ENCODE measurements around the gene LRRFIP1. TPM values are rescaled to one million over a fixed set of nuclear protein-coding genes. Genes with fewer than 3 reads are reported as not detected.

LRRFIP1 gene
- polyA plus RNA-seq, 1 donor from 2014 or later, result 96.3 TPM

DNA sequence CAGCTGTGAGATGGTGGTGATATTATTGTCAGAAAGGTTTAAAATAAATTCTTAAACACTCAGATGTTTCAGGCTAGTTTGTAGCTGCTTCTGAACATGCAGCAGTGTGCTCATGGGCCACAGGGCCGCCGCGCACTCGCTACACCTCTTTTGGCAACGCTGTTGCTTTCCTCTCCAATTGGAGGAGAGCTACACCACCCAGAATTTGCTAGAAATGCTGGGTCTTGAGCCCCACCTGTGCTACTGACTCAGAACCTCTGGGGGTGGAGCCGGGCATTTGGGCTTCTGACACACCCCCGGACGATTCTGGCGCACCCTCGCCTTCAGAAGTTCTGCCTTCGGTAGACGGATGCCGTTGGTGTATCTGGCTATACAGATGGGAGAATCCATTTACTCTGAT, 15.7 kb downstream of the LRRFIP1 start:
- Histone ChIP-seq H3K4me2 (ENCODE audit: low read length) (no peak overlapping the region), H3K4me3 (ENCODE audit: low read length) (no peak overlapping the region), H3K27ac (ENCODE audit: low read length) (no peak overlapping the region), H3K27me3 (ENCODE audit: insufficient read depth, low read depth, low read length) (no peaks in the 10 kb centered on the region), H3K79me2 (replicated peaks; ENCODE audit: insufficient read depth, low read length) (peaks cover 16% of the 10 kb centered on the region), H3K36me3 (ENCODE audit: insufficient read depth, low read length) (no peaks in the 10 kb centered on the region), H3K9me3 (ENCODE audit: low read length) (peaks cover 4% of the 10 kb centered on the region), H3K9me2 (ENCODE audit: insufficient read depth, low read length) (no peaks in the 10 kb centered on the region), H2AFZ (ENCODE audit: low read depth, low read length) (no peak overlapping the region), H4K20me1 (ENCODE audit: insufficient read depth) (no peaks in the 10 kb centered on the region), H3K9ac (ENCODE audit: low read length) (no peak overlapping the region), H3F3A (ENCODE audit: insufficient read depth, low read length, poor library complexity, severe bottlenecking) (no peaks in the 10 kb centered on the region)
- TF ChIP-seq MXI1 (conservative IDR thresholded peaks at IDR 0.05; ENCODE audit: poor library complexity, severe bottlenecking) (no peak), SMC3 (conservative IDR thresholded peaks at IDR 0.05; ENCODE audit: poor library complexity) (no peak), EZH2 (IDR thresholded peaks at IDR 0.05; ENCODE audit: borderline replicate concordance, insufficient read depth, low read length, poor library complexity, severe bottlenecking) (no peak)
- TF ChIP-seq, protein P1, sequence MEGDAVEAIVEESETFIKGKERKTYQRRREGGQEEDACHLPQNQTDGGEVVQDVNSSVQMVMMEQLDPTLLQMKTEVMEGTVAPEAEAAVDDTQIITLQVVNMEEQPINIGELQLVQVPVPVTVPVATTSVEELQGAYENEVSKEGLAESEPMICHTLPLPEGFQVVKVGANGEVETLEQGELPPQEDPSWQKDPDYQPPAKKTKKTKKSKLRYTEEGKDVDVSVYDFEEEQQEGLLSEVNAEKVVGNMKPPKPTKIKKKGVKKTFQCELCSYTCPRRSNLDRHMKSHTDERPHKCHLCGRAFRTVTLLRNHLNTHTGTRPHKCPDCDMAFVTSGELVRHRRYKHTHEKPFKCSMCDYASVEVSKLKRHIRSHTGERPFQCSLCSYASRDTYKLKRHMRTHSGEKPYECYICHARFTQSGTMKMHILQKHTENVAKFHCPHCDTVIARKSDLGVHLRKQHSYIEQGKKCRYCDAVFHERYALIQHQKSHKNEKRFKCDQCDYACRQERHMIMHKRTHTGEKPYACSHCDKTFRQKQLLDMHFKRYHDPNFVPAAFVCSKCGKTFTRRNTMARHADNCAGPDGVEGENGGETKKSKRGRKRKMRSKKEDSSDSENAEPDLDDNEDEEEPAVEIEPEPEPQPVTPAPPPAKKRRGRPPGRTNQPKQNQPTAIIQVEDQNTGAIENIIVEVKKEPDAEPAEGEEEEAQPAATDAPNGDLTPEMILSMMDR (IDR thresholded peaks at IDR 0.05; ENCODE audit: poor library complexity, severe bottlenecking), result no peak

DNA sequence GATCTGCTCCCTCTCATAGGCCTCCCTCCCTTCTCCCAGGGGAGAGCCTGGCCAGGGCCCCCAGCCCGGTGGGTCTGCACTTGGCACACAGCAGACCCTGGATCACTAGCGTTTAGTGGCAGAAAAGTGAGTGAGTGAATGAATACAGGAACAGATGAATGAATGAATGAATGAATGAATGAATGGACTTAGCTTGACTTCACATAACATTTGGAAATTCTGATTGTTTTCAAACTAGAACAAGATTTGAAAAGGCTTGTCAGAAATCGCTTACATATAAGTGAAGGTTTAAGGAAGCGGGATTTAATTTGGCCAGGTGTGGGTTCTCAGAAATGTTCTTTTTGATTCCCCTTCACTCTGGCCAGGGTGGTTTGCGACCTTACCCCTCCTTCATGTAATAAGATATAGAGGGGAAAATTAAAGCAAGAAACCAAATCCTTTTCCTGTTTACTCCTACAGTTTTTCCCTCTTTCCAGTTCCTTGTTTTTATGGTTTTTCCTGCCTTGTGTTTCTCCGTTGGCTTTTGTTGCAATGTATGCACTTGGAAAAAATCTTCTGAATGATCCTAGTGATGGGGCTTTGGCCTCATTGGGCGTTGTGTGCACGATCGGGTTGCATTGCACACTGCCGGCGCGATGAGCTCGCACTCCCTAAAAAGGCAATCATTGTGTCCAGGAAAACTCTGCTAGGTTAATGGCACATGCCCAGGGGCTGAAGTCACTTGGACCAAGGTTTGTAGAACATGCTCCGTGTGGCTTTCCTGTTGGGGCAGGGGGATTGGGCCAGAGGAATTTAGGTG, 16.4 kb downstream of the LRRFIP1 start:
- H3K27ac ChIP-seq (ENCODE audit: low read length), result no peak overlapping the region

More for the DNA sequence above, 16.4 kb downstream of the LRRFIP1 start:
- Histone ChIP-seq H3K27me3 (ENCODE audit: insufficient read depth, low read depth, low read length) (no peaks in the 10 kb centered on the region), H3K79me2 (replicated peaks; ENCODE audit: insufficient read depth, low read length) (peaks cover 15% of the 10 kb centered on the region), H4K20me1 (ENCODE audit: insufficient read depth) (no peaks in the 10 kb centered on the region), H3K9ac (ENCODE audit: low read length) (no peak overlapping the region), H3K4me2 (ENCODE audit: low read length) (no peak overlapping the region), H3K9me2 (ENCODE audit: insufficient read depth, low read length) (no peaks in the 10 kb centered on the region), H3K4me3 (ENCODE audit: low read length) (no peak overlapping the region), H2AFZ (ENCODE audit: low read depth, low read length) (no peak overlapping the region), H3K36me3 (ENCODE audit: insufficient read depth, low read length) (no peaks in the 10 kb centered on the region), H3F3A (ENCODE audit: insufficient read depth, low read length, poor library complexity, severe bottlenecking) (no peaks in the 10 kb centered on the region), H3K9me3 (ENCODE audit: low read length) (peaks cover 4% of the 10 kb centered on the region)
- TF ChIP-seq SMC3 (conservative IDR thresholded peaks at IDR 0.05; ENCODE audit: poor library complexity), result no peak
- TF ChIP-seq, protein P1 (IDR thresholded peaks at IDR 0.05; ENCODE audit: poor library complexity, severe bottlenecking), result no peak
- TF ChIP-seq, protein P2, sequence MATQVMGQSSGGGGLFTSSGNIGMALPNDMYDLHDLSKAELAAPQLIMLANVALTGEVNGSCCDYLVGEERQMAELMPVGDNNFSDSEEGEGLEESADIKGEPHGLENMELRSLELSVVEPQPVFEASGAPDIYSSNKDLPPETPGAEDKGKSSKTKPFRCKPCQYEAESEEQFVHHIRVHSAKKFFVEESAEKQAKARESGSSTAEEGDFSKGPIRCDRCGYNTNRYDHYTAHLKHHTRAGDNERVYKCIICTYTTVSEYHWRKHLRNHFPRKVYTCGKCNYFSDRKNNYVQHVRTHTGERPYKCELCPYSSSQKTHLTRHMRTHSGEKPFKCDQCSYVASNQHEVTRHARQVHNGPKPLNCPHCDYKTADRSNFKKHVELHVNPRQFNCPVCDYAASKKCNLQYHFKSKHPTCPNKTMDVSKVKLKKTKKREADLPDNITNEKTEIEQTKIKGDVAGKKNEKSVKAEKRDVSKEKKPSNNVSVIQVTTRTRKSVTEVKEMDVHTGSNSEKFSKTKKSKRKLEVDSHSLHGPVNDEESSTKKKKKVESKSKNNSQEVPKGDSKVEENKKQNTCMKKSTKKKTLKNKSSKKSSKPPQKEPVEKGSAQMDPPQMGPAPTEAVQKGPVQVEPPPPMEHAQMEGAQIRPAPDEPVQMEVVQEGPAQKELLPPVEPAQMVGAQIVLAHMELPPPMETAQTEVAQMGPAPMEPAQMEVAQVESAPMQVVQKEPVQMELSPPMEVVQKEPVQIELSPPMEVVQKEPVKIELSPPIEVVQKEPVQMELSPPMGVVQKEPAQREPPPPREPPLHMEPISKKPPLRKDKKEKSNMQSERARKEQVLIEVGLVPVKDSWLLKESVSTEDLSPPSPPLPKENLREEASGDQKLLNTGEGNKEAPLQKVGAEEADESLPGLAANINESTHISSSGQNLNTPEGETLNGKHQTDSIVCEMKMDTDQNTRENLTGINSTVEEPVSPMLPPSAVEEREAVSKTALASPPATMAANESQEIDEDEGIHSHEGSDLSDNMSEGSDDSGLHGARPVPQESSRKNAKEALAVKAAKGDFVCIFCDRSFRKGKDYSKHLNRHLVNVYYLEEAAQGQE (IDR thresholded peaks at IDR 0.05; ENCODE audit: borderline replicate concordance), result no peak
- TF ChIP-seq EZH2 (IDR thresholded peaks at IDR 0.05; ENCODE audit: borderline replicate concordance, insufficient read depth, low read length, poor library complexity, severe bottlenecking), result no peak
- TF ChIP-seq POLR2AphosphoS5 (IDR thresholded peaks at IDR 0.05), result no peak
